ENCODE measurements around the gene NFE2.

NFE2 gene

DNA sequence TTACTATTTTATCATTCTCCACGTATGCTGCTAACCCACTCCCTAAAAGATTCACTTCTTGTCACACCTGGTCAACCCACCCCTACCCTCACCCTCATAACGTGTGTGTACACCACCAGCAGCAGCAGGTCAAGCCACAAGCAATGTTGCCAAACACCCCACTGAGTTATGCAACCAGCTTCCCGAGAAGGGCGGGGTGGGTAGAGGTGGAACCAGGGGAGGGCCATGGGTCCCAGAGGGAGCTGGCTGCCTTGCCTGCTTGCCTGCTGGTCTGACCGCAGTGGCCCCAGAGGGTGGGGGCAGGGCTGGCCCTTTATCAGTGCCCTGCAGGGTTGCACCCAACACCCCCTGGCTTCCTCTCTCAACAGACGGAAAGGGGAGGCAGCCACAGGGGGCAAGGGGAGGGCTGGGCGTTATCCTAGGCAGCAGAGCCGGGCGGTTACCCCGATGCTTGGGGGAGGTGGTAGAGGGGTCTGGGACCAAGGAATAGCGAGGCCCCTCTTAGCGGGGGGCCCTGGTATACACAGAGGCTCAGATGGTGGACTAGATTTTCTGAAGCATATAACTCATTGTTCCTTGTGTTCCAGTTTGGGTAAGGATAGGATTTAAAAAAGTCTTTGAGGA, 3.5 kb upstream of the NFE2 start:
- no peak overlapping the region for H3K4me3 ChIP-seq (ENCODE audit: low read depth, low read length)
- DNase-seq (ENCODE audit: low read depth) = no peak
- TF ChIP-seq, protein P1, sequence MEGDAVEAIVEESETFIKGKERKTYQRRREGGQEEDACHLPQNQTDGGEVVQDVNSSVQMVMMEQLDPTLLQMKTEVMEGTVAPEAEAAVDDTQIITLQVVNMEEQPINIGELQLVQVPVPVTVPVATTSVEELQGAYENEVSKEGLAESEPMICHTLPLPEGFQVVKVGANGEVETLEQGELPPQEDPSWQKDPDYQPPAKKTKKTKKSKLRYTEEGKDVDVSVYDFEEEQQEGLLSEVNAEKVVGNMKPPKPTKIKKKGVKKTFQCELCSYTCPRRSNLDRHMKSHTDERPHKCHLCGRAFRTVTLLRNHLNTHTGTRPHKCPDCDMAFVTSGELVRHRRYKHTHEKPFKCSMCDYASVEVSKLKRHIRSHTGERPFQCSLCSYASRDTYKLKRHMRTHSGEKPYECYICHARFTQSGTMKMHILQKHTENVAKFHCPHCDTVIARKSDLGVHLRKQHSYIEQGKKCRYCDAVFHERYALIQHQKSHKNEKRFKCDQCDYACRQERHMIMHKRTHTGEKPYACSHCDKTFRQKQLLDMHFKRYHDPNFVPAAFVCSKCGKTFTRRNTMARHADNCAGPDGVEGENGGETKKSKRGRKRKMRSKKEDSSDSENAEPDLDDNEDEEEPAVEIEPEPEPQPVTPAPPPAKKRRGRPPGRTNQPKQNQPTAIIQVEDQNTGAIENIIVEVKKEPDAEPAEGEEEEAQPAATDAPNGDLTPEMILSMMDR (IDR thresholded peaks at IDR 0.05; ENCODE audit: low read depth, low read length, missing control alignments) = no peak

DNA sequence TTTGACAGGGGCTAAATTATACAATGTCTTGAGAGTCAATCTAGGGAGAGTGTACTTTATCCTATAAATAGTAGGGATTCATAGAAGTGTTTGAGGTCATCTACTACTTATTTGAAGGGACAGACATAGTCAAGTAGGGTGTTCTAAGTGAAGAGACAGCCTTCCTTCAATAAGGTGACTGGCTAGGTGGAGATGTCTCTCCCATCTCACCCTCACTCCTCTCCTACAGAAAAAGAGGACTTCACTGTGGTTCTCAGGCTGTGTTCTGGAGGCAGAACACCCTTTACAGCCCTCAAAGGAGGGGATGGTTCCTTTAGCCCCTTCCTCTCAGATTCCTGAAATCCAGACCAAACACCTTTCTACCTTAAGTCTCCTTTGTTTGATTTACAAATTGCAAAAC, 2.8 kb upstream of the NFE2 start:
- no peak overlapping the region for H3K4me3 ChIP-seq (ENCODE audit: low read depth, low read length)
- DNase-seq (ENCODE audit: low read depth) = no peak
- TF ChIP-seq, protein P1 (IDR thresholded peaks at IDR 0.05; ENCODE audit: low read depth, low read length, missing control alignments) = no peak

DNA sequence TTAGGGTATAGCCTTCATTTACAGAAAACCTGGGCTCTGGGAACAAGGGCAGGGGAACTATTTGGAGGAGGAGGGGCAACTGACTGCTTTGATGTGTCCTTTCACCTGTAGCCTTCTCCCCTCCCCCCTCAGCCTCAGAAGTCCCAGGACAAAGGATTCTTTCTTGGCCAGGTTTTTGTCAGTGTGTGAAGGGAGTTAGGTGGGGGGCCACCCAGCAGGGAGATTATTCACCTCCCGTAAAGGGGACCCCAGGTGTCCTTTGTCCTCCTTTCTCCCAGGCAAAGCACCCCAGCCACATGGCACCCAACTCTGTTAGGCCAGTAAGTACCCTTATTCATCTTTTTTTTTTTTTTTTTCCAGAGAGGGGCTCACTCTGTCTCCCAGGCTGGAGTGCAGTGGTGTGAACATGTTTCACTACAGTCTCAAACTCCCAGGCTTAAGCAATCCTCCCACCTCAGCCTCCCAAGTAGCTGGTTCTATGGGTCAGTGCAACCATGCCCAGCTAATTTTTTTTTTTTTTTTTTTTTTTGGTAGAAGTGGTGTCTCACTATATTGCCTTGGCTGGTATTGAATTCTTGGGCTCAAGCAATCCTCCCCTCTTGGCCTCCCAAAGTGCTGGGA, 723 bp upstream of the NFE2 start:
- TF ChIP-seq, protein P1 (IDR thresholded peaks at IDR 0.05; ENCODE audit: low read depth, low read length, missing control alignments) = no peak
- no peak overlapping the region for H3K4me3 ChIP-seq (ENCODE audit: low read depth, low read length)
- DNase-seq (ENCODE audit: low read depth) = no peak

DNA sequence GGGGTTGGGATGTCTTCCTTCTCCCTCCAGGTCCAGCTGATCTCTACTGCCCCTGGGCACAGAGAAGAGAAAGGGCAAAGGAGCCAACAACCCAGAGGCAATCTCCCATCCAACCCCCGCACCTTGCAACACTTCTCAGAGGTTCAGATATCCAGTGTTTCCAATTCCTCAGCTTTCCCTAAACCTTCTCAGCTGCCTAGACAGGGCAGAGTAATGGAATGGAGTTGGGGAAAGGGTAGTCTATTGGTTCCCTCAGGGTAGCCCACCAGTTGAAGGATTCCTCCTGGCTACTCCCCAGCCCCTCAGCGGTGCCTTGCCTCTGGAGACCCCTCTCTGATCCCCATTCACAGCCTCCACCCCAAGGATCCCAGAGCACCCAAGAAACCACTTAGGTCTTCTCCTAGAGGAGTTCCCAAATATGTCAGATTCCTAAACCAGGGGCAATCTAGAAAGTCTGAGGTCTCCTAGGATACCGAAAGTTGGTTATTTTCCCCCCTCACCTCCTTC, 537 bp downstream of the NFE2 start:
- no peak for DNase-seq (ENCODE audit: low read depth)
- H3K4me3 ChIP-seq (ENCODE audit: low read depth, low read length) = no peak overlapping the region
- TF ChIP-seq, protein P1 (IDR thresholded peaks at IDR 0.05; ENCODE audit: low read depth, low read length, missing control alignments) = no peak

DNA sequence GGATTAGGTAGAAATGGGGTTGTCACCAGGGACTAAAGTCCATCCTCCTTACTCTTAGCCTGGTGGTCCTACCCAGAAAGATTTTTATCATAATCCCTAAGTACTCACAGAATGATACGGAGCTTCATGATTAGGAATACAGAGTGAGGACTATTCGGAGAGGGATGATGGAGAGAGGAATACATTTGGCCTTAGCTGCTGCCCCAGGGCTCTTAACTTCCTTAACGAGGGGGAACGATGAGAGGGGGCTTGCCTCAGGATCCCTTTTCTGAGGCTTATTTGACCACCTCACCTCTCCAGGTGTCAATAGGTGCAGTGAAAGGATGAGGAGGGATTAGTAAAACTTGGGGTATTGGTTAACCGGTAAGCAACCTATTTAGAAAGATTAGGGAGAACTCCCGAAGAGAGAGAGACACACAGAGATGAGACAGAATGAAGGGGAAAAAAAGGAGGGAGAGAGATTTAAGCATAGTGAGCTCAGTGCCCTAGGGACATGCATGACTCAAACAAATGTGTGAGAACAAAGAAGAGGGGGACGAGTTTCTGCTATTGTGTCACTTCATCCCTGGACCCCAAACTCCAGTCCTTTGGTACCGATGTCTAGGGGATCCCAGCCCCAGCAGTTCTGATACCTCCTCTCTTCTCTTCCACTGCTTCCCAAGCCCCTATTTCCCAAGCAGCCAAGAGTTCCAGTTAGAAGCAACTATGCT, 1.1 kb downstream of the NFE2 start:
- DNase-seq (ENCODE audit: low read depth) = no peak
- TF ChIP-seq, protein P1 (IDR thresholded peaks at IDR 0.05; ENCODE audit: low read depth, low read length, missing control alignments) = no peak
- no peak overlapping the region for H3K4me3 ChIP-seq (ENCODE audit: low read depth, low read length)

DNA sequence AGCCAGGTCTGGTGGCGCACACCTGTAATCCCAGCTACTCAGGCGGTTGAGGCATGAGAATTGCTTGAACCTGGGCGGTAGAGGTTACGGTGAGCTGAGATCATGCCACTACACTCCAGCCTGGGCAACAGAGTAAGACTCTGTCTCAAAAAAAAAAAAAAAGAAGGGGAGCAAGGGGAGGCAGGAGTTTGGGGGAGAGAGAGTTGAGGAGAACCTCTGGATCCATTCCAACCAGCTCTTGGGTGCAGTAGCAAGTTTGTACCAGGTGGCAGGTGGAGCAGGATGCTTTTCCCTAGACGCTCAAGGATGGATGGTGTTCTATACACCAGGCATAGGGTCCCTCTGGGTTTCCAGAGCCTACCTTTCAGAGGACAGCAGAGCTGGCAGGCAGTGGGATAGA, 1.9 kb downstream of the NFE2 start:
- no peak overlapping the region for H3K4me3 ChIP-seq (ENCODE audit: low read depth, low read length)
- no peak for DNase-seq (ENCODE audit: low read depth)
- TF ChIP-seq, protein P1 (IDR thresholded peaks at IDR 0.05; ENCODE audit: low read depth, low read length, missing control alignments) = no peak
